Esophagus squamous epithelium (tissue), 5 donors: Measurements from ENCODE around the gene NRG3. TPM values are rescaled to one million over a fixed set of nuclear protein-coding genes. Genes with fewer than 3 reads are reported as not detected.

ENCODE experiments used
- DNase-seq: peaks from one replicate; lab custom pipeline; 2025; lab: John Stamatoyannopoulos, UW
- H3K27ac ChIP-seq, 4 donors: fragments of 200-600 bp; sonication (generic); one replicate each; pipeline ENCODE4 v1.5.1; 2016 to 2019; ENCODE audit warnings: mild to moderate bottlenecking in 1 of 4
- H3K27me3 ChIP-seq, 4 donors: fragments of 200-600 bp; sonication (generic); 1 replicate in 3 of 4; 2 replicates in 1 of 4; pipeline versions ENCODE4 v1.5.1 to v1.6.0; 2017 to 2021; ENCODE audit warnings: antibody characterized with exemption in 1 of 4
- H3K36me3 ChIP-seq, 3 donors: fragments of 200-600 bp; sonication (generic); one replicate each; pipeline ENCODE4 v1.5.1; 2016 to 2019
- H3K4me1 ChIP-seq, 3 donors: fragments of 200-600 bp; sonication (generic); one replicate each; pipeline ENCODE4 v1.5.1; 2017 to 2019
- H3K4me3 ChIP-seq, 4 donors: fragments of 200-600 bp; sonication (generic); 1 replicate in 3 of 4; 2 replicates in 1 of 4; pipeline ENCODE4 v1.5.1; 2016 to 2019; ENCODE audit warnings: mild to moderate bottlenecking in 2 of 4, moderate library complexity in 1 of 4
- H3K9me3 ChIP-seq, 3 donors: fragments of 200-600 bp; sonication (generic); one replicate each; pipeline ENCODE4 v1.5.1; 2016 to 2019
- CTCF ChIP-seq, 6 experiments: fragments of 450-650 bp in 4 of 6; fragments of 200-600 bp in 2 of 6; sonication (generic) in 2 of 6; IDR thresholded peaks; one replicate each; pipeline ENCODE4 v1.5.1; 2016 to 2019; ENCODE audit warnings: antibody characterized with exemption in 6 of 6, mild to moderate bottlenecking in 4 of 6, moderate library complexity in 4 of 6
- POLR2A ChIP-seq, 4 donors: fragments of 450-650 bp; IDR thresholded peaks; one replicate each; pipeline ENCODE4 v1.6.1; 2017; ENCODE audit warnings: antibody characterized with exemption in 4 of 4, mild to moderate bottlenecking in 4 of 4, moderate library complexity in 3 of 4
- WGBS, 2 donors: methylation state at CpG; one replicate each; pipeline ENCODE4 v1.1.5; 2018; 5-methylcytosine and 5-hydroxymethylcytosine counted together
- intact Hi-C: fragments of 100-400 bp; cut with DNase I; formaldehyde crosslinking; loops from one replicate; pipeline ENCODE4 v1.15.0; 2022
- total RNA-seq, 4 donors: library from RNA; depleted of rRNA; stranded (reverse); fragments of >200 nt; gene quantifications; one replicate each; pipeline ENCODE4 v1.1.0, GENCODE V29; 2016
- donor health status: DM: yes; HTN: yes; CAD: no.

The NRG3 gene
- total RNA-seq, 4 donors from 2014 or later = 0.19 TPM; not detected in 3

GRCh38 chr10:82242778-82243177 lies 367.8 kb downstream of the NRG3 start:
- intact Hi-C loops = no loop called here
- Histone ChIP-seq H3K9me3 (no peaks in the 10 kb centered on the region), H3K36me3 (no peaks in the 10 kb centered on the region), H3K27me3 (no peaks in the 10 kb centered on the region), H3K4me1 (no peaks in the 10 kb centered on the region), H3K27ac (no peak overlapping the region), H3K4me3 (no peak overlapping the region)
- no peak for DNase-seq
- no peak for TF ChIP-seq POLR2A (IDR thresholded peaks at IDR 0.05)
- 18 to 51% methylated on average over 2 of the region's 2 CpGs for WGBS, 2 donors

GRCh38 chr10:82245157-82245556 lies 370.2 kb downstream of the NRG3 start:
- 43 to 63% methylated on average over 1 to 2 of the region's 2 CpGs for WGBS, 2 donors
- H3K27ac ChIP-seq = no peak overlapping the region
- H3K4me3 ChIP-seq = no peak overlapping the region
- TF ChIP-seq CTCF (IDR thresholded peaks at IDR 0.05) = no peak
- TF ChIP-seq POLR2A (IDR thresholded peaks at IDR 0.05) = no peak
- no peaks in the 10 kb centered on the region for H3K9me3 ChIP-seq
- no peaks in the 10 kb centered on the region for H3K4me1 ChIP-seq
- H3K36me3 ChIP-seq = no peaks in the 10 kb centered on the region
- no peaks in the 10 kb centered on the region for H3K27me3 ChIP-seq
- intact Hi-C loops = no loop called here
- DNase-seq = no peak

DNA sequence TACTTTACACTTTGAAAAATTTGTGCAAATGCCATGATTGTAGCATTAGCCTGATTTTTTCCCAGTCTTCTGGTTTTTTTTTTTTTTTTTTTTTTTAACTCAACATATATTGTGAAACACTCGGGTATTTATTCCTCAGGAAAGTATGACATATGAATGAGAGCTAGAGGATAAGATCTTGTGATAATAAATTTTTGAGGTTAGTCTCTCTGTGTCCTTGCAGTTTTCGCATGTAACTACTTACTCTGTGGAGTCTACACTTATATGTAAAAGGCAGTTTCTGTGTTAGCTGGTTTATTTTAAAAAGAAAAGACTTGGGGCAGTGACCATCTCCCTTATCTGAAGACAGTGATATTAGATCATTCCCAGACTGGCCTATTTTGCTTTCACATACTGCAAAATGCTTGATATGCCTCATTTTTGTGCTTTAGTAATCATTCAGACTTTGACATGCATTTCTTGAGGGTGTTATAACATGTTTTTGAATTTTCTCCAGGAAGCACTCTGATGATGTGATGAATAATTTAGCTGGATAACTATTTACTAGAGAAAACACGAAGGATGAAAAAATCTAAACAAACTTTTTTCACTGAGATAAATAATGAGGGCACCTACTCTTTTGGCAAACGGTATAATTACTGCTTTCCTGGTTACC lies 371.0 kb downstream of the NRG3 start:
- Histone ChIP-seq H3K27ac (no peak overlapping the region), H3K36me3 (no peaks in the 10 kb centered on the region), H3K4me1 (no peaks in the 10 kb centered on the region), H3K27me3 (no peaks in the 10 kb centered on the region), H3K9me3 (no peaks in the 10 kb centered on the region), H3K4me3 (no peak overlapping the region)
- TF ChIP-seq CTCF (IDR thresholded peaks at IDR 0.05) (no peak), POLR2A (IDR thresholded peaks at IDR 0.05) (no peak)
- WGBS, 2 donors = 45 to 50% methylated on average over 4 of the region's 4 CpGs
- intact Hi-C loops = no loop called here
- DNase-seq = no peak

GRCh38 chr10:82249141-82249540 lies 374.1 kb downstream of the NRG3 start:
- Histone ChIP-seq H3K27me3 (no peaks in the 10 kb centered on the region), H3K4me3 (no peak overlapping the region), H3K27ac (no peak overlapping the region), H3K36me3 (no peaks in the 10 kb centered on the region), H3K4me1 (no peaks in the 10 kb centered on the region), H3K9me3 (no peaks in the 10 kb centered on the region)
- DNase-seq = no peak
- WGBS, 2 donors = 47 to 63% methylated on average over 1 of the region's 1 CpG
- intact Hi-C loops = no loop called here
- TF ChIP-seq POLR2A (IDR thresholded peaks at IDR 0.05) (no peak), CTCF (IDR thresholded peaks at IDR 0.05) (no peak)

- Histone ChIP-seq H3K36me3 (no peaks in the 10 kb centered on the region), H3K27me3 (no peaks in the 10 kb centered on the region), H3K9me3 (no peaks in the 10 kb centered on the region), H3K4me1 (no peaks in the 10 kb centered on the region), H3K4me3 (no peak overlapping the region), H3K27ac (no peak overlapping the region)
- 71 to 77% methylated on average over 6 to 8 of the region's 8 CpGs for WGBS, 2 donors
- no peak for TF ChIP-seq CTCF (IDR thresholded peaks at IDR 0.05)
- TF ChIP-seq POLR2A (IDR thresholded peaks at IDR 0.05) = no peak
- intact Hi-C loops = no loop called here
- no peak for DNase-seq
Observed at GRCh38 chr10:82251222-82251906, 376.4 kb downstream of the NRG3 start.
